ENCODE measurements around the gene MOCS3.

The MOCS3 gene

DNA sequence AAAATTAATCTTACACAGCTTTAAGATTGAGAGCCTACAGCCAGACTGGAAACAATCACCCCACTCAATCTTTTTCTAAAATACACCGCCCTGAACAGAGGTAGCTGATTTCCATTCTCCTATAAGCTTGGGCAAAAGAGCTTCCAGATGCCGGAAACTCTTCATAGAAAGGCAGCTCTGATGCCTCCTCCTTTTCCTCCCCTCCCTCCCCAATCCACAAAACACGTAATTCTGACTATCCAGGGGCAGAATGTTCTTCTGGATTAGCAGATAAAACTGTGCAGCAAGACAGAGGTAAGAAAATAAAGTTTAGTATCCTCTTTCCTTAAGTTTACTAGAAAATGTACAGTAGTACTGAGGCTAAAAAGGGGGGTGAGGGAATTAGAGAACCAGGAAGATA is 43.2 kb upstream of the MOCS3 start:
- H3K4me3 ChIP-seq (ENCODE audit: low read depth, low read length): no peak overlapping the region
- ChIA-PET CTCF (interaction anchor here (0.7 to 9.4 kb wide), 6 partner anchors 11 to 127 kb away, joined by 3 to 123 read pairs (median 10); partner anchors contain the start of genes ADNP and BCAS4), POLR2A (interaction anchor here (1.1 to 2.8 kb wide), 3 partner anchors 11 to 16 kb away, joined by 3 to 6 read pairs (median 5); partner anchors contain the start of gene ADNP)
- TF ChIP-seq, protein P1, sequence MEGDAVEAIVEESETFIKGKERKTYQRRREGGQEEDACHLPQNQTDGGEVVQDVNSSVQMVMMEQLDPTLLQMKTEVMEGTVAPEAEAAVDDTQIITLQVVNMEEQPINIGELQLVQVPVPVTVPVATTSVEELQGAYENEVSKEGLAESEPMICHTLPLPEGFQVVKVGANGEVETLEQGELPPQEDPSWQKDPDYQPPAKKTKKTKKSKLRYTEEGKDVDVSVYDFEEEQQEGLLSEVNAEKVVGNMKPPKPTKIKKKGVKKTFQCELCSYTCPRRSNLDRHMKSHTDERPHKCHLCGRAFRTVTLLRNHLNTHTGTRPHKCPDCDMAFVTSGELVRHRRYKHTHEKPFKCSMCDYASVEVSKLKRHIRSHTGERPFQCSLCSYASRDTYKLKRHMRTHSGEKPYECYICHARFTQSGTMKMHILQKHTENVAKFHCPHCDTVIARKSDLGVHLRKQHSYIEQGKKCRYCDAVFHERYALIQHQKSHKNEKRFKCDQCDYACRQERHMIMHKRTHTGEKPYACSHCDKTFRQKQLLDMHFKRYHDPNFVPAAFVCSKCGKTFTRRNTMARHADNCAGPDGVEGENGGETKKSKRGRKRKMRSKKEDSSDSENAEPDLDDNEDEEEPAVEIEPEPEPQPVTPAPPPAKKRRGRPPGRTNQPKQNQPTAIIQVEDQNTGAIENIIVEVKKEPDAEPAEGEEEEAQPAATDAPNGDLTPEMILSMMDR (IDR thresholded peaks at IDR 0.05; ENCODE audit: insufficient read depth, low read length, missing control alignments): no peak
- no peak for DNase-seq (ENCODE audit: low read depth, low spot score)

DNA sequence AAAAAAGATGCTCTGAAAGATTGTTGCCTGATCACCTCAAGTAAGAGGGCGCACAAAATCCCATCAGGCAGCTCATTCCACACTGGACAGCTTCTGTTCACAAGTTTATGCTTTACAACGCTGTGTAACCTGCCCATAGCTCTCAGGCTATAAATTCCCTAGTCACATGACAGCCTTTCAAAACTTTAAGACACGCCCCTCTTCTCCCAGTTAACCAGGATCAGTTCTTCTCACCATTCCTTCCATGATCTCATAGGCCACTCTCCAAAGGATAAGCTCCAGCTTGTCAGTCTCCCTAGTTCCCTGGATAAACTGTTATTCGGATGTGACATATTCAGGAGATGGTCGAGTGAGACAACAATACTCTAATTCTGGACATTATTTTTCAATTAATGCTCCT is 42.4 kb upstream of the MOCS3 start:
- DNase-seq (ENCODE audit: low read depth, low spot score): no peak
- no peak overlapping the region for H3K4me3 ChIP-seq (ENCODE audit: low read depth, low read length)
- ChIA-PET CTCF (interaction anchor here (1.3 to 9.4 kb wide), 5 partner anchors 10 to 126 kb away, joined by 4 to 123 read pairs (median 8); partner anchors contain the start of gene BCAS4), POLR2A (interaction anchor here (1.1 to 2.8 kb wide), 3 partner anchors 10 to 15 kb away, joined by 3 to 6 read pairs (median 5); partner anchors contain the start of gene ADNP)
- TF ChIP-seq, protein P1 (IDR thresholded peaks at IDR 0.05; ENCODE audit: insufficient read depth, low read length, missing control alignments): no peak

DNA sequence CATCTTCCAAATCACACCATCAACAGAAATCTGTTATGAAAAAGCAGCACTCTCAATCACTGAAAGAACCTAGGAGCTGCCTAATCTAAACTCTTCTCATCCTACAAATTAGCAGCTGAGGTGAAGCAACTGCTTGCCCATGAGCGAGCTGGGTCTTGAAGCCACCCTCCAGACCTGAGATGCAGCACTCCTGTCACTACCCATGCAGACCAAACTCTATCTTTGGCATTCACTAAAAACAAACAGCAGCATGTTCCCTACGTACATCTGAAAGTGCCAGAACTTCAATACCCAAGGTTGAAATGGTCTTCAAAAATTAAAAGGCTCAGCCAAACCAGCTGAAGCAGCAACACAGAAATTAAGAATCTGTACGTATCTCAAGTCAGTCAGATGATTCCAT is 41.7 kb upstream of the MOCS3 start:
- TF ChIP-seq, protein P1 (IDR thresholded peaks at IDR 0.05; ENCODE audit: insufficient read depth, low read length, missing control alignments): no peak
- H3K4me3 ChIP-seq (ENCODE audit: low read depth, low read length): no peak overlapping the region
- no peak for DNase-seq (ENCODE audit: low read depth, low spot score)
- ChIA-PET CTCF (interaction anchor here (1.3 to 9.4 kb wide), 5 partner anchors 9 to 126 kb away, joined by 4 to 123 read pairs (median 8); partner anchors contain the start of gene BCAS4), POLR2A (interaction anchor here (2.3 to 2.8 kb wide), 2 partner anchors 13 to 14 kb away, joined by 5 to 6 read pairs; partner anchors contain the start of gene ADNP)

DNA sequence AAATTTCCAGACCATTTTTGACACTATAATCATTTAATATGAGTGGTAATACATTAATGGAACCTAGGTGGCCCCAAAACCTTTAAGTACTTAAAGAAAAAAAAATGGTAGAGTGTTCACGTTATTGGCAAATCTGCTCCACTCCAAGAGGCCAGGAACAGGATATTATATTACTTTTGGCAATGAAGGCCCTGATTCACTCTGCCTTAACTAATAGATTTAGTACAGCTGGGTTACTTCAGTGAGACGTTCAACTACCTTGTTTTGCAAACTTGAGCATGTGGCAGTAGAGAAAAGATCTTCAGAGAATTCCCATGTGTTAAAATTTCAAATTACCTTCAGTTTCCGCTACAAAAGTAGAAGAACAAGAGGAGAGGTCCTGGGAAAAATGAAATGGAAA is 40.2 kb upstream of the MOCS3 start:
- no peak for DNase-seq (ENCODE audit: low read depth, low spot score)
- ChIA-PET POLR2A (no interaction called here), CTCF (interaction anchor here (4.6 to 17.0 kb wide), 2 partner anchors 12 to 125 kb away, joined by 68 to 332 read pairs; partner anchors contain the start of genes ADNP and BCAS4)
- H3K4me3 ChIP-seq (ENCODE audit: low read depth, low read length): no peak overlapping the region
- TF ChIP-seq, protein P1 (IDR thresholded peaks at IDR 0.05; ENCODE audit: insufficient read depth, low read length, missing control alignments): no peak

DNA sequence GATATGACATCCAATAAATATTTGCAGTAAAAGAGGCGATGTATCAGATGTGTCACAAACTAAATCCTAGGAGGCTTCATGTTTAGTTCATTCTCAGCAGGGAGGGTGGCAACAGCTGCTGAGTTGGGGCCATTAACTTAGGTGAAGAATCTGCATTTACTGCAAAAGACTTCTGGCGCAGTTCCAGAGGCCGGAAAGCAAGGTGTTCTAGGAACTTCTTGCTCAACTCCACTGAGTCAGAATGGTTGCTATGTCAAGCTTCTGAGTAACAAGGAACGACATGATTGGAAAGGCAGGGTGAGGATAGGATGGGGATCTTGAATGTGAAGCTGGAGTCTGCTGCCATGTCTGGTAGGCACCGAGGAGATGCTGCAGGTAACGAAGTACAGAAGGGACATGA is 39.1 kb upstream of the MOCS3 start:
- DNase-seq (ENCODE audit: low read depth, low spot score): no peak

DNA sequence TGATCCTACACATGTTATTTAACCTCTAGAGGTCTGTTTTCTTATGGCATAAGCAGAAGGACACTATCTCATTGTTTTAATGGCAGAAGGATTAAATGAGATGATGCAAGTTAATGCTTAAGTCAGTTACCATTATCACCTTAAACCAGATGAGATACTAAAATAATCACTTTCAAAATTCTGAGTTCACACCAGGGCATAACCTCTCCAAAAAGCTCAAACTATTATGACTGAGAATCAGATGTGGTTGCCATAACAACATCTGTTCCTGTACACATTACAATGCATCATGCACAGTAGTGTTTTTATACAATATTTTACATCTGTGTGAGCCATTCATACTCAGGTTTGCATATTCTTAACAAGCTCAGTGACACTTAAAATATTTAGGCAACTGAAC is 37.6 kb upstream of the MOCS3 start:
- ChIA-PET CTCF (interaction anchor here (1.3 to 17.0 kb wide), 4 partner anchors 9 to 127 kb away, joined by 3 to 332 read pairs (median 36); partner anchors contain the start of genes ADNP and BCAS4), POLR2A (no interaction called here)
- TF ChIP-seq, protein P1 (IDR thresholded peaks at IDR 0.05; ENCODE audit: insufficient read depth, low read length, missing control alignments): no peak

More for the DNA sequence above, 39.1 kb upstream of the MOCS3 start:
- POLR2A ChIA-PET: no interaction called here
- H3K4me3 ChIP-seq (ENCODE audit: low read depth, low read length): no peak overlapping the region
- CTCF ChIA-PET: interaction anchor here (0.7 to 17.0 kb wide), 3 partner anchors 9 to 126 kb away, joined by 3 to 332 read pairs (median 68); partner anchors contain the start of genes ADNP and BCAS4
- TF ChIP-seq, protein P1 (IDR thresholded peaks at IDR 0.05; ENCODE audit: insufficient read depth, low read length, missing control alignments): no peak

More for the DNA sequence above, 37.6 kb upstream of the MOCS3 start:
- no peak for DNase-seq (ENCODE audit: low read depth, low spot score)
- H3K4me3 ChIP-seq (ENCODE audit: low read depth, low read length): no peak overlapping the region
